GM21423 (cell line): Measurements from ENCODE around the gene TNNT1.
A peak's percentile ranks its signal among the peaks of the same experiment; 100 is the strongest.
"Not testable (repeated sequence)": the region's sequence is repeated elsewhere in the genome, so short reads cannot be mapped to it uniquely, and the experiment has no call there.

Source experiments
- ATAC-seq: cut with Tn5 transposase; IDR thresholded peaks from one replicate; pipeline ENCODE4 v1.9.1; 2021; ENCODE audit warnings: mild to moderate bottlenecking, moderate library complexity; ENCODE audit not compliant: unreplicated experiment

TNNT1 gene

GRCh38 chr19:55149078-55150003 is at the start of gene TNNT1:
Gene TNNT1, minus strand, starts transcription at chr19:55149206. Its CDS starts 2,049 bp downstream, at chr19:55147157.
- no peak for ATAC-seq

GRCh38 chr19:55198651-55199050 is 49.6 kb upstream of the TNNT1 start:
- ATAC-seq: no peak

- ATAC-seq: no peak
These were observed 48.5 kb upstream of the TNNT1 start for GRCh38 chr19:55197528-55197927.

GRCh38 chr19:55196803-55197202 is 47.8 kb upstream of the TNNT1 start:
- ATAC-seq: no peak

- ATAC-seq: no peak
These were observed 44.5 kb upstream of the TNNT1 start for GRCh38 chr19:55193481-55193880.

- no peak for ATAC-seq
These were observed 40.4 kb upstream of the TNNT1 start for GRCh38 chr19:55189403-55189835.

- no peak for ATAC-seq
These were observed 39.6 kb upstream of the TNNT1 start for GRCh38 chr19:55188625-55189024.

GRCh38 chr19:55186080-55186479 is 37.1 kb upstream of the TNNT1 start:
- ATAC-seq: no peak

GRCh38 chr19:55181740-55182139 is 32.7 kb upstream of the TNNT1 start:
- no peak for ATAC-seq

GRCh38 chr19:55179606-55180484 is 30.8 kb upstream of the TNNT1 start, which contains the start of gene SYT5:
Gene SYT5, minus strand, starts transcription at chr19:55180289. Its CDS starts 1,248 bp downstream, at chr19:55179041.
- peak; percentile 4 for ATAC-seq

- ATAC-seq: peak; percentile 83
These were observed 30.0 kb upstream of the TNNT1 start for GRCh38 chr19:55178781-55179599.

GRCh38 chr19:55176076-55176475 is 27.1 kb upstream of the TNNT1 start:
- no peak for ATAC-seq

- no peak for ATAC-seq
These were observed 26.3 kb upstream of the TNNT1 start for GRCh38 chr19:55175117-55175867.

- no peak for ATAC-seq
These were observed 25.6 kb upstream of the TNNT1 start for GRCh38 chr19:55174425-55175116.

GRCh38 chr19:55173714-55174409 is 24.9 kb upstream of the TNNT1 start:
- ATAC-seq: no peak

- ATAC-seq: no peak
These were observed 24.2 kb upstream of the TNNT1 start for GRCh38 chr19:55173186-55173713.

- no peak for ATAC-seq
These were observed 23.7 kb upstream of the TNNT1 start for GRCh38 chr19:55172741-55173140.

- ATAC-seq: not testable (repeated sequence)
These were observed 23.3 kb upstream of the TNNT1 start for GRCh38 chr19:55172318-55172717.
